Sigmoid colon (tissue), 4 donors: ENCODE data around the gene CDH15.

Source experiments
- CTCF ChIP-seq, 4 experiments: fragments of 450-650 bp in 3 of 4; fragments of 200-600 bp in 1 of 4; IDR thresholded peaks; one replicate each; pipeline ENCODE4 v1.5.1; 2016 to 2019; ENCODE audit warnings: antibody characterized with exemption in 4 of 4, mild to moderate bottlenecking in 3 of 4, moderate library complexity in 2 of 4
- EP300 ChIP-seq, 4 donors: sonication (generic); formaldehyde crosslinking; IDR thresholded peaks; one replicate each; pipeline ENCODE4 v1.6.1; 2017; ENCODE audit warnings: antibody characterized with exemption in 4 of 4
- POLR2AphosphoS5 ChIP-seq, 4 donors: sonication (generic); formaldehyde crosslinking; IDR thresholded peaks; one replicate each; pipeline ENCODE4 v1.6.1; 2017; ENCODE audit warnings: antibody characterized with exemption in 4 of 4

- no peak for TF ChIP-seq CTCF (IDR thresholded peaks at IDR 0.05)
- TF ChIP-seq POLR2AphosphoS5 (IDR thresholded peaks at IDR 0.05) = no peak
- TF ChIP-seq EP300 (IDR thresholded peaks at IDR 0.05) = no peak
Measured at GRCh38 chr16:89190150-89190958, 18.8 kb downstream of the CDH15 start.
